ENCODE results near the gene ZNF524.
"Not testable (repeated sequence)": the region's sequence is repeated elsewhere in the genome, so short reads cannot be mapped to it uniquely, and the experiment has no call there.

The ZNF524 gene

GRCh38 chr19:55578031-55578760, 21.9 kb upstream of the ZNF524 start:
- Mint-ChIP-seq H3K27ac (no peak overlapping the region), H3K36me3 (peaks cover 24% of the 10 kb centered on the region), H3K4me1 (peaks cover 17% of the 10 kb centered on the region), H3K27me3 (no peaks in the 10 kb centered on the region), H3K9me3 (no peaks in the 10 kb centered on the region), H3K4me3 (no peak overlapping the region)
- peak; percentile 42 for ATAC-seq

DNA sequence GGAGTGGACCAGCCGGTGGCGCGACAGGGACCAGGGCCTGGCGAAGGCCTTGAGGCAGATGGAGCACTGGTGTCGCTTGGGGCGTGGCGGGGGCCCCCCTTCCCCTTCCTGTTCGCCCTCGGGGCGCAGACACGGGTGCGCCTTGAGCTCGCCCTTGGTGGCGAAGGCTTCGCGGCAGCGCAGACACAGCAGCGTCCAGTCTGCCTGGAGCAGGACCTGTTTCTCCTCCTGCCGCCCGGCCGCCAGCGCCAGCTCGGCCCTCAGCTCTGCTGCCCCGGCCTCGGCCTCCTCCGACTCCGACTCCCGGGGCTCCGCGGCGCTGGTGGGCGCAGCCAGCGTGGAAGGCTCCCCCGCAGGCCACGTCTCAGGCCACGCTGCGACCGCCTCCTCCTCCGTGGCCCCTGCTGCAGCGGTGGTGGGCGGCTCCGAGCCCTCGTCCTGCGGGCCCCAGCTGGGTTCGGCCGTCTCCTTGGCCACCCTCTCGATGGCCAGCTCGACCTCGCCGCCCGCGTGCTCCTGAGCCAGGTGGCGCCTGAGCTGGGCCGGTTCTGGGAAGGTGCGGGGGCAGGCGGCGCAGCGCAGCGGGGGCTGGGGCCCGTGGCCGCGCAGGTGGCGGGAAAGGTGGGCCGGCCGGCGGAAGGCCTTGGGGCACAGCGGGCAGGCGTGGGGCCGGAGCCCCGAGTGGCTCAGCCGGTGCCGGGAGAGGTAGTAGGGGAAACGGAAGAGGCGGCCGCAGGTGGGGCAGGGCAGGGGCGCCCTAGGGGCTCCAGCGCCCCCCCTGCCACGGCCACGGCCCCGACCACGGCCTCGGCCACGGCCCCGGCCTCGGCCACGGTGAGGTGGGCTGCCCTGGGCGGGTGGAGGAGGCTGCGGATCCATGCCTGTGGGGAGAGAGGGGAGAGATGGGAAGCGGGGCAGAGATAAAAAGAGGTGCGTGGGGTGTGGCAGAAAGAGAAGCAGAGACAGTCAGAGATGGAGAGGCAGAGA, 21.0 kb upstream of the ZNF524 start:
- no peaks in the 10 kb centered on the region for H3K27me3 Mint-ChIP-seq
- H3K27ac Mint-ChIP-seq: peak overlapping the region; percentile 76
- peak; percentile 34 for ATAC-seq
- H3K9me3 Mint-ChIP-seq: no peaks in the 10 kb centered on the region
- peaks cover 17% of the 10 kb centered on the region for H3K4me1 Mint-ChIP-seq
- H3K36me3 Mint-ChIP-seq: peaks cover 24% of the 10 kb centered on the region
- peak overlapping the region; percentile 78 for H3K4me3 Mint-ChIP-seq

DNA sequence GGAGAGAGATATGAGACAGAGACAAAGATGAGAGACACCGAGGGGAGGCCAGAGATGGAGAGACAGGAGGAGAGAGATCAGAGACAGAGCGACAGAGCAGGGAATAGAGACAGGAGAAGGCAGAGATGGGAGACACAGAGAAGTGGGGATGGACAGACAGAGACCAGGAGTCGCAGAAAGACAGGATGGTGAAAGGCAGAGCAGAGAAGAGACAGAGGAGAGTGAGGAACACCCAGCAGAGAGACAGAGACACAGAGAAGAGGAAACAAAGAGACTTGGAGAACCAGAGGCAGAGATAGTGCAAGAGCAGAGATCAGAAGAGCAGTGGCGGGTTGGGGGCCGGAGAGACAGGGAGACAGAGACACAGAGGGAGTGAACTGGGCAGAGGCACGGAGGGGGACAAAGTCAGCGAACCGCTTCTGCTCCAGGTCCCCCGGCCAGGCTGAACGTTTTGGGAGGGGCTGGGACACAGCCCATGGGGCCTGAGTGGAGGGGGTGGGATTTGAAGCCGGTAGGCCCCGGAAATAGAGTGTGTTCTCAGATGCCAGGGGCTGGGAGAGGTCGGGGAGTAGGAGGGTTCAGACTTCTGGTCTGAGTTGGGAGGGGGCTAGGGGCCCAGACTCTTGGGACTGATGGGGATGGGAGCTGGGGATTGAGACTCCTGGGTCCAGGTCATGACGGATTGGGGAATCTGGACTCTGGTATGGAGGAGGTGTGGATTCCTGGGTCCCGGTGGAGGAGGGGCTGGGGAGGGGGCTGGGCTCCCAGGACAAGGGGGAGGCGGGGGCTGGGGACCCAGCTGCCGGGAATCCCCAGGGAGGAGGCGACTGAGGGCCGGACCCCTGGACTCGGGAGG, 20.1 kb upstream of the ZNF524 start:
- Mint-ChIP-seq H3K27ac (peak overlapping the region; percentile 76), H3K4me1 (peaks cover 17% of the 10 kb centered on the region), H3K36me3 (peaks cover 24% of the 10 kb centered on the region), H3K4me3 (peak overlapping the region; percentile 78), H3K27me3 (no peaks in the 10 kb centered on the region), H3K9me3 (no peaks in the 10 kb centered on the region)
- ATAC-seq: peak; percentile 41

DNA sequence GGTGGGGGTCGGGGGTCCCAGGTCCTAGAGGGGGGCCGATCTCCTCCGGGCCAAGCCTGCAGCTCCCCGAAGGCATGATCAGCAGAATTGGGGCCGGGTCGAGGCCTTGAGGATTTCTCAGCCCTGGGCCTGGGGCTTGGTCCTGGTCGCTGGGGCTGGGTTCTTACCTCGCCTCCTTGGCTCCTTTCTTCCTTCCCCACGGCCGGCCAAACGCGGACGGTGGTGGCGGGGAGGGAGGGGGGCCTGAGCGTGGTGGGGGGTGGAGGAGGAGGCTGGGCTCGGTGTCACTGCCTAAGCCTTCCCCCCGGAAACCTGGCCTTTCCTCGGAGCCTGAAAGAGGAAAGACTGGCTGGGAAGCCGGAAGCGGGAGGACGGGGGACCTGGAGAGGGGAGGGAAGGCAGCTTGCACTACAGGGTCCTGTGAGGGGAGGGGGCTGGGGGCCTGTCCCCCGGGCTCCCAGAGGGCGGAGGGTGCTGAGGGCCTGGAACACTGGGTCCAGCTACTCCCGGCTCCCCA, 19.4 kb upstream of the ZNF524 start, which contains the start of gene ZNF579:
Gene ZNF579 (minus strand): TSS at position 221 of the 517 bp plus-strand sequence. CDS start 1,209 bp downstream, outside the sequence.
- peak; percentile 65 for ATAC-seq
- peak within 1 kb of the TSS; percentile 76 for H3K27ac Mint-ChIP-seq

GRCh38 chr19:55581145-55581822, 18.8 kb upstream of the ZNF524 start:
- H3K4me1 Mint-ChIP-seq: peaks cover 30% of the 10 kb centered on the region
- peaks cover 19% of the 10 kb centered on the region for H3K36me3 Mint-ChIP-seq
- H3K9me3 Mint-ChIP-seq: no peaks in the 10 kb centered on the region
- no peaks in the 10 kb centered on the region for H3K27me3 Mint-ChIP-seq
- no peak for ATAC-seq
- H3K27ac Mint-ChIP-seq: peak overlapping the region; percentile 76
- peak overlapping the region; percentile 78 for H3K4me3 Mint-ChIP-seq

More for the DNA sequence above, 19.4 kb upstream of the ZNF524 start, which contains the start of gene ZNF579:
- Mint-ChIP-seq H3K4me1 (peaks cover 24% of the 10 kb centered on the region), H3K9me3 (no peaks in the 10 kb centered on the region), H3K36me3 (peaks cover 24% of the 10 kb centered on the region), H3K27me3 (no peaks in the 10 kb centered on the region), H3K4me3 (peak within 1 kb of the TSS; percentile 78)

DNA sequence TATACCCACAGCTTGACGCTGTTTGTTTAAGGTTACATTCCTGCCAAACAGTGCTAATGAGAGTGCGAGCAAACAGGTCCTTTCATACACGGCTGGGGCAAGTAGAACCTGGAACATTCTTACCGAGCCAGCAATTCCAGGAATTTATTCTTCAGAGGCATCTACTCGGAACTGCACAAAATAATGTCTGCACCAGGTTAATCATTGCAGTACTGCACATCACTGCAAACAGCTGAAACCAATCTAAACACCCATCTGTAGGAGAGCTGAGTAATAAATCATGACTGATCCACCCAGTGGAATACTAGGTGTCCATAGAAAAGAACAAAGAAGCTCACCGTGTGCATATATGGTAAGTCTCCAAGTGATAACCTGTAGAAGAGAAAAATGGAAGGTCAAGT, 18.3 kb upstream of the ZNF524 start:
- Mint-ChIP-seq H3K36me3 (peaks cover 16% of the 10 kb centered on the region), H3K27ac (no peak overlapping the region), H3K27me3 (no peaks in the 10 kb centered on the region), H3K4me3 (no peak overlapping the region), H3K9me3 (no peaks in the 10 kb centered on the region), H3K4me1 (peaks cover 35% of the 10 kb centered on the region)
- ATAC-seq: no peak

- not testable (repeated sequence) for H3K27me3 Mint-ChIP-seq, H3K9me3 Mint-ChIP-seq, H3K27ac Mint-ChIP-seq, H3K4me3 Mint-ChIP-seq, ATAC-seq
- Mint-ChIP-seq H3K4me1 (peaks cover 40% of the 10 kb centered on the region), H3K36me3 (peaks cover 11% of the 10 kb centered on the region)
Observed at GRCh38 chr19:55582284-55582683, 17.8 kb upstream of the ZNF524 start.

- H3K4me1 Mint-ChIP-seq: peaks cover 43% of the 10 kb centered on the region
- not testable (repeated sequence) for H3K4me3 Mint-ChIP-seq, H3K27ac Mint-ChIP-seq, ATAC-seq, H3K9me3 Mint-ChIP-seq, H3K36me3 Mint-ChIP-seq, H3K27me3 Mint-ChIP-seq
Observed at GRCh38 chr19:55583897-55584296, 16.2 kb upstream of the ZNF524 start.

DNA sequence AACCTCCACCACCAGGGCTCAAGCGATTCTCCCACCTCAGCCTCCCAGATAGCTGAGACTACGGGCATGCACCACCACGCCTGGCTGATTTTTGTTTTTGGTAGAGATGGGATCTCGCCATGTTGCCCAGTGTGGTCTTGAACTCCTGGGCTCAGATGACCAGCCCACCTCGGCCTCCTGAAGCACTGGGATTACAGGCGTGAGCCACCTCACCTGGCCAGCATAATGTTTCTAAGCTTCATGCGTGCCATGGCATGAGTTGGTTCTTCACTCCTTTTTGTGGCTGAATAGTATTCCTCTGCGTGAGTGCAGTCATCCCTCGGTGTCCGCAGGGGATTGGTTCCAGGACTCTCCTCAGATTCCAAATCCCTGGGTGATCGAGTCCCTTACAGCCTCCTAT, 15.2 kb upstream of the ZNF524 start:
- Mint-ChIP-seq H3K27ac (peak overlapping the region; percentile 35), H3K36me3 (peaks cover 2% of the 10 kb centered on the region)

DNA sequence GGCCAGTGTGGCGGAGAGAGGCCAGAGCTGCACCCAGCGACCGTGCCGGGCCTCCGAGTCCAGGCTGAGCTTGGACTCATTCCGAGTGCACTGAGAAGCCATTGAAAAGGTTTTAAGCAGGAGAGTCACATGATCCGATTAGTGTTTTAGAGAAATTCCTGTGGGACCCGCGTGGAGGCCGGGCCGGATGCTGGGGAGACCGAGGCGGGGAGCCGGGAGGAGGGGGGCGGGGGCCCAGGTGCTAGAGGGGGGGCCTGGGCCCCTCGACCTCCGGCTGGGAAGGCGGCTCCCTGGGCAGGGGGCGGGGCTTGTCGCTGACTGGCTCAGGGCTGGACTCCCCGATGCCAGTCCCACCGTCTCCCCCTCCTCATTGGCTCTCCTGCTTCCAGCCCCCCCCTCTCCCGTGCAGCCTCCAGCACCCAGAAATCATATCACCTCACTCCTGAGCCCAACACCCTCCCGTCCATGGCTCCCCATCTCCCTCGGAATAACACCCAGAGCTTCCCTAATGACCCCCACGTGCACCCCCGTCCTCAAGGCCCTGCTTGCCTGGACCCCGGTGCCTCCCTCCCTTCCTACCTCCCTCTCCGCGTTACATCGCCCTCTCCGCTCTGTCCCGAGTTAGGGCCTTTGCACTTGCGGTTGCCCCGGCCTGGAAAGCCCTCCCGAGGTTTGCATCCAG, 14.3 kb upstream of the ZNF524 start:
- Mint-ChIP-seq H3K36me3 (no peaks in the 10 kb centered on the region), H3K9me3 (no peaks in the 10 kb centered on the region), H3K4me1 (peaks cover 34% of the 10 kb centered on the region), H3K4me3 (peak overlapping the region; percentile 83), H3K27me3 (no peaks in the 10 kb centered on the region), H3K27ac (peak overlapping the region; percentile 35)
- peak; percentile 69 for ATAC-seq

More for the DNA sequence above, 15.2 kb upstream of the ZNF524 start:
- Mint-ChIP-seq H3K27me3 (no peaks in the 10 kb centered on the region), H3K9me3 (no peaks in the 10 kb centered on the region), H3K4me1 (peaks cover 37% of the 10 kb centered on the region), H3K4me3 (no peak overlapping the region)
- ATAC-seq: no peak

GRCh38 chr19:55586976-55587668, 13.0 kb upstream of the ZNF524 start:
- peak overlapping the region; percentile 83 for H3K4me3 Mint-ChIP-seq
- peaks cover 10% of the 10 kb centered on the region for H3K36me3 Mint-ChIP-seq
- H3K9me3 Mint-ChIP-seq: no peaks in the 10 kb centered on the region
- no peaks in the 10 kb centered on the region for H3K27me3 Mint-ChIP-seq
- peak; percentile 97 for ATAC-seq
- peak overlapping the region; percentile 35 for H3K27ac Mint-ChIP-seq
- peaks cover 26% of the 10 kb centered on the region for H3K4me1 Mint-ChIP-seq

- H3K4me1 Mint-ChIP-seq: peaks cover 26% of the 10 kb centered on the region
- ATAC-seq: no peak
- H3K4me3 Mint-ChIP-seq: no peak overlapping the region
- H3K27ac Mint-ChIP-seq: no peak overlapping the region
- H3K27me3 Mint-ChIP-seq: no peaks in the 10 kb centered on the region
- H3K36me3 Mint-ChIP-seq: peaks cover 13% of the 10 kb centered on the region
- H3K9me3 Mint-ChIP-seq: no peaks in the 10 kb centered on the region
Observed at GRCh38 chr19:55588738-55589137, 11.3 kb upstream of the ZNF524 start.

- Mint-ChIP-seq H3K36me3 (peaks cover 21% of the 10 kb centered on the region), H3K9me3 (peaks cover 2% of the 10 kb centered on the region), H3K4me1 (peaks cover 25% of the 10 kb centered on the region), H3K27me3 (no peaks in the 10 kb centered on the region), H3K27ac (no peak overlapping the region), H3K4me3 (no peak overlapping the region)
- ATAC-seq: no peak
Observed at GRCh38 chr19:55590109-55590508, 10.0 kb upstream of the ZNF524 start.
